ENCODE data around the gene CCDC97. TPM values are rescaled to one million over a fixed set of nuclear protein-coding genes. Genes with fewer than 3 reads are reported as not detected.

CCDC97 gene
- total and polyA plus RNA-seq, 2 experiments from 2014 or later = 15.1 to 24.4 TPM

DNA sequence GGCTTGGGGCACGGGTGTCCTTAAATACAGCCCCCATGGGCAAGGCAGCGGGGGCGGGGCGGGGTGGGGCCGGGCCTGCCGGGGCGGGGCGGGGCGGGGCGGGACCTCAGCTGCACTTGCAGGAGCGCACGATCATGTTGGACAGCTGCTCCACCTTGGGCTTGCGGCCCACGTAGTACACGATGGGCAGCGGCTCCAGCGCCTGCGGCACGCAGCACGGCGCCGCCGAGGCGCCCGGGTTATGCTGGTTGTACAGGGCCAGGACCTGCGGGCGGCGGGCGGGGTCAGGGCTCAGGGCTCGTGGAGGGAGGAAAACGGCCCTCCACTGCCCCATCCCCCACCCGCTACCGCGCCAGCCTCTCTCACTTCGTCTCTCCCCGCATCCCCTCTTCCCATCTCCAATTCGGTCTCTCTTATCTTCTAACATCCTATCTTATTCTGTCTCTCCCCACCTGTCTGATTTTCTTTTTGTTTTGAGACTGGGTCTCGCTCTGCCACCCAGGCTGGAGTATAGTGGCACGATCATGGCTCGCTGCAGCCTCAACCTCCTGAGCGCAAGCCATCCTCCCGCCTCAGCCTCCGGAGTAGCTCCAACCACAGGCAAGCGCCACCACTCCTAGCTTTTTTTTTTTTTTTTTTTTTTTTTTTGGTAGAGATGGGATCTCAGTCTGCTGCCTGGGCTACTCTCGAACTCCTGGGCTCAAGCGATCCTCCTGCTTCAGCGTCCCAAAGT, 21.1 kb downstream of the CCDC97 start:
- WGBS (ENCODE audit: low lambda C conversion rate, missing lambda C conversion rate) = 89% methylated on average over 25 of the region's 47 CpGs
- no peak overlapping the region for H2AFZ ChIP-seq
- H3K4me1 ChIP-seq (ENCODE audit: insufficient read depth) = peaks cover 19% of the 10 kb centered on the region
- no peaks in the 10 kb centered on the region for H3K9me3 ChIP-seq (ENCODE audit: low read depth)
- H3K27ac ChIP-seq = no peak overlapping the region
- no peaks in the 10 kb centered on the region for H3K36me3 ChIP-seq (replicated peaks; ENCODE audit: insufficient read depth, low read depth)
- no peaks in the 10 kb centered on the region for H3K79me2 ChIP-seq
- TF ChIP-seq, protein P1, sequence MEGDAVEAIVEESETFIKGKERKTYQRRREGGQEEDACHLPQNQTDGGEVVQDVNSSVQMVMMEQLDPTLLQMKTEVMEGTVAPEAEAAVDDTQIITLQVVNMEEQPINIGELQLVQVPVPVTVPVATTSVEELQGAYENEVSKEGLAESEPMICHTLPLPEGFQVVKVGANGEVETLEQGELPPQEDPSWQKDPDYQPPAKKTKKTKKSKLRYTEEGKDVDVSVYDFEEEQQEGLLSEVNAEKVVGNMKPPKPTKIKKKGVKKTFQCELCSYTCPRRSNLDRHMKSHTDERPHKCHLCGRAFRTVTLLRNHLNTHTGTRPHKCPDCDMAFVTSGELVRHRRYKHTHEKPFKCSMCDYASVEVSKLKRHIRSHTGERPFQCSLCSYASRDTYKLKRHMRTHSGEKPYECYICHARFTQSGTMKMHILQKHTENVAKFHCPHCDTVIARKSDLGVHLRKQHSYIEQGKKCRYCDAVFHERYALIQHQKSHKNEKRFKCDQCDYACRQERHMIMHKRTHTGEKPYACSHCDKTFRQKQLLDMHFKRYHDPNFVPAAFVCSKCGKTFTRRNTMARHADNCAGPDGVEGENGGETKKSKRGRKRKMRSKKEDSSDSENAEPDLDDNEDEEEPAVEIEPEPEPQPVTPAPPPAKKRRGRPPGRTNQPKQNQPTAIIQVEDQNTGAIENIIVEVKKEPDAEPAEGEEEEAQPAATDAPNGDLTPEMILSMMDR (IDR thresholded peaks at IDR 0.05; ENCODE audit: poor library complexity) = no peak
- TF ChIP-seq EZH2 (IDR thresholded peaks at IDR 0.05; ENCODE audit: borderline replicate concordance) = no peak
- no peak for TF ChIP-seq EZH2phosphoT487 (IDR thresholded peaks at IDR 0.05; ENCODE audit: low read depth, severe bottlenecking, unreplicated experiment)
- no peak overlapping the region for H3K4me3 ChIP-seq
- no peaks in the 10 kb centered on the region for H3K27me3 ChIP-seq
- no peaks in the 10 kb centered on the region for H4K20me1 ChIP-seq (ENCODE audit: insufficient read depth, poor library complexity, severe bottlenecking)
- H3K4me2 ChIP-seq = no peak overlapping the region
- H3K9me2 ChIP-seq (replicated peaks; ENCODE audit: insufficient read depth) = no peaks in the 10 kb centered on the region
- no peak for DNase-seq (ENCODE audit: low spot score)

DNA sequence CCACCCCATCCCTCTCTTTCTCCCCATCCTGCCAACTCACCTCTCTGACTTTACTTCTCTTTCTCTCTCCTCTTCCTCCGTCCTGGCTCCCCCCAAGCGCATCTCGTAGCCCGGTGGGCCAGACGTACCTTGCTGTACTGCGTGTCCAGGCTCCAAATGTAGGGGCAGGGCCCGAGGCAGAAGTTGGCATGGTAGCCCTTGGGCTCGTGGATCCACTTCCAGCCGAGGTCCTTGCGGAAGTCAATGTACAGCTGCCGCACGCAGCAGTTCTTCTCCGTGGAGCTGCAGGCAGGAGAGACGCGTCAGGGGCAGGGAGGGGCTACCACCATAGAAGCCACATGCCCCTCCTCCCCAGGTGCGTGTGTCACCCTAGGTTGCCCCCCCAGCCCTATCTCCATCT, 22.0 kb downstream of the CCDC97 start:
- no peak overlapping the region for H3K4me3 ChIP-seq
- no peaks in the 10 kb centered on the region for H3K9me2 ChIP-seq (replicated peaks; ENCODE audit: insufficient read depth)
- no peaks in the 10 kb centered on the region for H4K20me1 ChIP-seq (ENCODE audit: insufficient read depth, poor library complexity, severe bottlenecking)
- H3K36me3 ChIP-seq (replicated peaks; ENCODE audit: insufficient read depth, low read depth) = no peaks in the 10 kb centered on the region
- H3K27ac ChIP-seq = no peak overlapping the region
- H3K9me3 ChIP-seq (ENCODE audit: low read depth) = no peaks in the 10 kb centered on the region
- no peak overlapping the region for H3K4me2 ChIP-seq
- no peak for DNase-seq (ENCODE audit: low spot score)
- no peak overlapping the region for H2AFZ ChIP-seq
- no peaks in the 10 kb centered on the region for H3K27me3 ChIP-seq
- peaks cover 10% of the 10 kb centered on the region for H3K4me1 ChIP-seq (ENCODE audit: insufficient read depth)
- TF ChIP-seq EZH2 (IDR thresholded peaks at IDR 0.05; ENCODE audit: borderline replicate concordance) = no peak
- TF ChIP-seq EZH2phosphoT487 (IDR thresholded peaks at IDR 0.05; ENCODE audit: low read depth, severe bottlenecking, unreplicated experiment) = no peak
- TF ChIP-seq, protein P1 (IDR thresholded peaks at IDR 0.05; ENCODE audit: poor library complexity) = no peak
- no peaks in the 10 kb centered on the region for H3K79me2 ChIP-seq
- 87% methylated on average over 15 of the region's 16 CpGs for WGBS (ENCODE audit: low lambda C conversion rate, missing lambda C conversion rate)

DNA sequence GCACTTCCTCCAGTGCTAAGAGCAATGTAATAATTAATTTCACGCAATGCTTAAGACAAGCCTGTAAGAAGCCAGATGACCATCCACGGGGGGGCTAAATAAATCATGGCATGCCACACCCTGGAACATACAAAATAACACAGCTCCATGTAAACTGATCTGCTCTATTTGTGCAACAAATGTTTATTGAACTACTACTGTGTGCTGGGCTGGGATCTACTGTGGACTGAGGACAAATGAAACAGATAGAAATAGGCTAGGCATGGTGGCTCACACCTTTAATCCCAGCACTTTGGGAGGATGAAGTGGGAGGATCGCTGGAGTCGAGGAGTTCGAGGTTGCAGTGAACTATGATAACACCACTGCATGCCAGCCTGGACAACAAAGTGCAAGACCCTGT, 22.5 kb downstream of the CCDC97 start:
- H3K4me3 ChIP-seq = no peak overlapping the region
- H3K27ac ChIP-seq = no peak overlapping the region
- no peaks in the 10 kb centered on the region for H3K9me2 ChIP-seq (replicated peaks; ENCODE audit: insufficient read depth)
- TF ChIP-seq, protein P1 (IDR thresholded peaks at IDR 0.05; ENCODE audit: poor library complexity) = no peak
- TF ChIP-seq EZH2 (IDR thresholded peaks at IDR 0.05; ENCODE audit: borderline replicate concordance) (no peak), EZH2phosphoT487 (IDR thresholded peaks at IDR 0.05; ENCODE audit: low read depth, severe bottlenecking, unreplicated experiment) (no peak)
- 89% methylated on average over 5 of the region's 5 CpGs for WGBS (ENCODE audit: low lambda C conversion rate, missing lambda C conversion rate)
- H4K20me1 ChIP-seq (ENCODE audit: insufficient read depth, poor library complexity, severe bottlenecking) = no peaks in the 10 kb centered on the region
- no peak for DNase-seq (ENCODE audit: low spot score)
- no peak overlapping the region for H2AFZ ChIP-seq
- no peak overlapping the region for H3K4me2 ChIP-seq
- peaks cover 5% of the 10 kb centered on the region for H3K4me1 ChIP-seq (ENCODE audit: insufficient read depth)
- H3K27me3 ChIP-seq = no peaks in the 10 kb centered on the region
- no peaks in the 10 kb centered on the region for H3K9me3 ChIP-seq (ENCODE audit: low read depth)
- no peaks in the 10 kb centered on the region for H3K79me2 ChIP-seq
- H3K36me3 ChIP-seq (replicated peaks; ENCODE audit: insufficient read depth, low read depth) = no peaks in the 10 kb centered on the region

All from hepatocyte (in vitro differentiated cells).